OCI-LY3 (cell line): ENCODE data around the gene ZMAT3.

Experiments used
- H2AFZ ChIP-seq: fragments of 200-600, 300-600 bp; shearing (Covaris generic); 2 replicates; pipeline ENCODE4 v1.6.0; 2014; ENCODE audit warnings: antibody characterized with exemption, low read depth, low read length
- H3K27ac ChIP-seq: fragments of 200-600, 300-600 bp; sonication (generic); 2 replicates; pipeline ENCODE4 v1.5.1; 2014; ENCODE audit warnings: mild to moderate bottlenecking, low read length, moderate library complexity, mixed read lengths
- H3K27me3 ChIP-seq: fragments of 200-600, 300-600 bp; sonication (generic); 2 replicates; pipeline ENCODE4 v1.6.1; 2014; ENCODE audit warnings: low read depth, low read length, mixed read lengths
- H3K36me3 ChIP-seq: fragments of 200-600, 300-600 bp; sonication (generic); replicated peaks from 2 replicates; pipeline ENCODE3; 2014; ENCODE audit warnings: low read depth, low read length, mixed read lengths
- H3K4me1 ChIP-seq: fragments of 300-600, 200-600 bp; sonication (generic); 2 replicates; pipeline ENCODE4 v1.6.1; 2014; ENCODE audit warnings: low read length, mixed read lengths
- H3K4me2 ChIP-seq: fragments of 200-600, 300-600 bp; sonication (generic); 2 replicates; pipeline ENCODE4 v1.6.1; 2014; ENCODE audit warnings: low read length, mixed read lengths
- H3K4me3 ChIP-seq: fragments of 300-600, 200-600 bp; sonication (generic); 2 replicates; pipeline ENCODE4 v1.5.1; 2014; ENCODE audit warnings: antibody characterized with exemption, mild to moderate bottlenecking, low read length, moderate library complexity
- H3K79me2 ChIP-seq: fragments of 300-600, 200-600 bp; shearing (Covaris generic); 2 replicates; pipeline ENCODE4 v1.6.1; 2014; ENCODE audit warnings: mild to moderate bottlenecking, low read length, mixed read lengths
- H3K9ac ChIP-seq: fragments of 300-600, 200-600 bp; shearing (Covaris generic); 2 replicates; pipeline ENCODE4 v1.6.0; 2014; ENCODE audit warnings: mild to moderate bottlenecking, low read length, moderate library complexity
- H3K9me3 ChIP-seq: fragments of 200-600, 300-600 bp; shearing (Covaris generic); 2 replicates; pipeline ENCODE4 v1.6.1; 2014; ENCODE audit warnings: low read length, mixed read lengths; ENCODE audit not compliant: insufficient read depth
- H4K20me1 ChIP-seq: fragments of 200-600, 300-600 bp; sonication (generic); 2 replicates; pipeline ENCODE4 v1.6.1; 2016; ENCODE audit warnings: low read length, mixed read lengths; ENCODE audit not compliant: insufficient read depth
- CTCF ChIP-seq: fragments of 200-600, 300-600 bp; sonication (generic); IDR thresholded peaks from 2 replicates; pipeline ENCODE4 v1.5.1; 2014; ENCODE audit warnings: antibody characterized with exemption, low read length, low read depth
- EZH2phosphoT487 ChIP-seq: fragments of 200-600 bp; shearing (Covaris generic); IDR thresholded peaks from 2 replicates; pipeline ENCODE4 v1.6.1; 2018; ENCODE audit warnings: antibody characterized with exemption, mixed run types, low read depth

The ZMAT3 gene

GRCh38 chr3:179015551-179016020 is 56.0 kb downstream of the ZMAT3 start:
- Histone ChIP-seq H3K36me3 (peaks cover 11% of the 10 kb centered on the region), H3K27me3 (no peaks in the 10 kb centered on the region), H3K9me3 (no peaks in the 10 kb centered on the region), H3K4me1 (peaks cover 52% of the 10 kb centered on the region), H2AFZ (no peak overlapping the region), H3K79me2 (peaks cover 33% of the 10 kb centered on the region), H3K27ac (peak overlapping the region; percentile 96), H3K4me2 (peak overlapping the region; percentile 95), H4K20me1 (no peaks in the 10 kb centered on the region), H3K9ac (peak overlapping the region; percentile 76), H3K4me3 (peak overlapping the region; percentile 71; the same call in 1 of the 2 replicates)
- no peak for TF ChIP-seq EZH2phosphoT487
- TF ChIP-seq CTCF = peak; percentile 92

- Histone ChIP-seq H3K27me3 (no peaks in the 10 kb centered on the region), H2AFZ (no peak overlapping the region), H3K4me3 (no peak overlapping the region), H3K79me2 (no peaks in the 10 kb centered on the region), H3K27ac (no peak overlapping the region), H4K20me1 (no peaks in the 10 kb centered on the region), H3K4me1 (peaks cover 4% of the 10 kb centered on the region), H3K4me2 (no peak overlapping the region), H3K36me3 (peaks cover 18% of the 10 kb centered on the region), H3K9me3 (no peaks in the 10 kb centered on the region), H3K9ac (no peak overlapping the region)
- TF ChIP-seq CTCF (no peak), EZH2phosphoT487 (no peak)
Measured at GRCh38 chr3:179005706-179006105, 65.9 kb downstream of the ZMAT3 start.

- no peak overlapping the region for H3K4me3 ChIP-seq
- no peak overlapping the region for H2AFZ ChIP-seq
- no peak for TF ChIP-seq CTCF
- no peak for TF ChIP-seq EZH2phosphoT487
- no peaks in the 10 kb centered on the region for H4K20me1 ChIP-seq
- H3K79me2 ChIP-seq = no peaks in the 10 kb centered on the region
- no peak overlapping the region for H3K4me2 ChIP-seq
- H3K36me3 ChIP-seq = peaks cover 18% of the 10 kb centered on the region
- no peaks in the 10 kb centered on the region for H3K27me3 ChIP-seq
- H3K9me3 ChIP-seq = no peaks in the 10 kb centered on the region
- peaks cover 9% of the 10 kb centered on the region for H3K4me1 ChIP-seq
- H3K27ac ChIP-seq = no peak overlapping the region
- H3K9ac ChIP-seq = no peak overlapping the region
Measured at GRCh38 chr3:179005213-179005612, 66.4 kb downstream of the ZMAT3 start.

GRCh38 chr3:179000659-179001058 is 71.0 kb downstream of the ZMAT3 start:
- H3K4me3 ChIP-seq = no peak overlapping the region
- peaks cover 31% of the 10 kb centered on the region for H3K36me3 ChIP-seq
- no peak overlapping the region for H2AFZ ChIP-seq
- no peaks in the 10 kb centered on the region for H3K79me2 ChIP-seq
- H3K27me3 ChIP-seq = no peaks in the 10 kb centered on the region
- TF ChIP-seq EZH2phosphoT487 (no peak), CTCF (no peak)
- H3K4me1 ChIP-seq = peaks cover 14% of the 10 kb centered on the region
- H3K9ac ChIP-seq = no peak overlapping the region
- no peak overlapping the region; the same call in 1 of the 2 replicates for H3K27ac ChIP-seq
- H4K20me1 ChIP-seq = no peaks in the 10 kb centered on the region
- H3K9me3 ChIP-seq = no peaks in the 10 kb centered on the region
- H3K4me2 ChIP-seq = peak overlapping the region; percentile 45; the same call in 1 of the 2 replicates
